ENCODE results near the gene EBLN1.
"Not testable (repeated sequence)": the region's sequence is repeated elsewhere in the genome, so short reads cannot be mapped to it uniquely, and the experiment has no call there.

EBLN1 gene

GRCh38 chr10:22218448-22218847, 633 bp upstream of the EBLN1 start:
- Histone ChIP-seq H3K4me2 (ENCODE audit: low read length, poor library complexity, severe bottlenecking) (no peak overlapping the region), H3K4ac (ENCODE audit: low read depth in 1 of 2, low read length in 2 of 2) (no peak overlapping the region), H2BK120ac (ENCODE audit: low read depth, low read length) (no peak overlapping the region), H4K91ac (ENCODE audit: low read length) (no peak overlapping the region), H3K36me3 (ENCODE audit: control insufficient read depth in 1 of 2, insufficient read depth in 2 of 2, low read depth in 1 of 2, low read length in 2 of 2) (no peaks in the 10 kb centered on the region), H3K14ac (ENCODE audit: low read length in 2 of 2) (no peak overlapping the region), H2BK15ac (ENCODE audit: low read depth, poor library complexity, severe bottlenecking) (no peak overlapping the region), H3K79me1 (replicated peaks; ENCODE audit: low read length, poor library complexity, severe bottlenecking) (no peaks in the 10 kb centered on the region), H3K9me3 (ENCODE audit: control insufficient read depth, low read length) (no peaks in the 10 kb centered on the region), H3K4me1 (ENCODE audit: control insufficient read depth, insufficient read depth, low read depth, low read length) (no peaks in the 10 kb centered on the region), H3K27me3 (ENCODE audit: control insufficient read depth in 1 of 2, insufficient read depth in 1 of 2, low read length in 2 of 2) (no peaks in the 10 kb centered on the region), H2AFZ (ENCODE audit: low read depth, low read length) (no peak overlapping the region), H3K23ac (ENCODE audit: low read length in 2 of 2) (no peak overlapping the region), H3K4me3 (ENCODE audit: insufficient read depth in 1 of 2, low read depth in 1 of 2, low read length in 2 of 2) (no peak overlapping the region), H3K9ac (ENCODE audit: low read length) (no peak overlapping the region), H4K8ac (ENCODE audit: low read length) (no peak overlapping the region), H3K27ac (ENCODE audit: low read length, poor library complexity, severe bottlenecking) (no peak overlapping the region), H2BK12ac (ENCODE audit: low read length in 2 of 2) (no peak overlapping the region), H3K18ac (ENCODE audit: low read depth in 1 of 2, low read length in 2 of 2) (no peak overlapping the region), H2AK5ac (ENCODE audit: low read length, severe bottlenecking) (no peak overlapping the region), H2BK5ac (ENCODE audit: low read depth, low read length, poor library complexity, severe bottlenecking) (no peak overlapping the region)
- WGBS: 93% methylated on average over 2 of the region's 2 CpGs
- no peak for DNase-seq

GRCh38 chr10:22217084-22217483, 731 bp downstream of the EBLN1 start:
- H3K18ac ChIP-seq (ENCODE audit: low read depth in 1 of 2, low read length in 2 of 2); H2BK15ac ChIP-seq (ENCODE audit: low read depth, poor library complexity, severe bottlenecking); H3K79me1 ChIP-seq (replicated peaks; ENCODE audit: low read length, poor library complexity, severe bottlenecking); H3K14ac ChIP-seq (ENCODE audit: low read length in 2 of 2); H2BK12ac ChIP-seq (ENCODE audit: low read length in 2 of 2); H3K4me1 ChIP-seq (ENCODE audit: control insufficient read depth, insufficient read depth, low read depth, low read length); H2AK5ac ChIP-seq (ENCODE audit: low read length, severe bottlenecking); H3K36me3 ChIP-seq (ENCODE audit: control insufficient read depth in 1 of 2, insufficient read depth in 2 of 2, low read depth in 1 of 2, low read length in 2 of 2); H2AFZ ChIP-seq (ENCODE audit: low read depth, low read length); H3K4ac ChIP-seq (ENCODE audit: low read depth in 1 of 2, low read length in 2 of 2); H4K91ac ChIP-seq (ENCODE audit: low read length); H3K9ac ChIP-seq (ENCODE audit: low read length); H3K27me3 ChIP-seq (ENCODE audit: control insufficient read depth in 1 of 2, insufficient read depth in 1 of 2, low read length in 2 of 2); H3K4me3 ChIP-seq (ENCODE audit: insufficient read depth in 1 of 2, low read depth in 1 of 2, low read length in 2 of 2); H3K23ac ChIP-seq (ENCODE audit: low read length in 2 of 2); DNase-seq; H3K27ac ChIP-seq (ENCODE audit: low read length, poor library complexity, severe bottlenecking); H3K9me3 ChIP-seq (ENCODE audit: control insufficient read depth, low read length); H2BK5ac ChIP-seq (ENCODE audit: low read depth, low read length, poor library complexity, severe bottlenecking); H4K8ac ChIP-seq (ENCODE audit: low read length); H3K4me2 ChIP-seq (ENCODE audit: low read length, poor library complexity, severe bottlenecking); H2BK120ac ChIP-seq (ENCODE audit: low read depth, low read length): not testable (repeated sequence)
- 95% methylated on average over 3 of the region's 5 CpGs for WGBS

- Histone ChIP-seq H3K36me3 (ENCODE audit: control insufficient read depth in 1 of 2, insufficient read depth in 2 of 2, low read depth in 1 of 2, low read length in 2 of 2) (no peaks in the 10 kb centered on the region), H3K9me3 (ENCODE audit: control insufficient read depth, low read length) (no peaks in the 10 kb centered on the region), H2BK15ac (ENCODE audit: low read depth, poor library complexity, severe bottlenecking) (no peak overlapping the region), H2BK120ac (ENCODE audit: low read depth, low read length) (no peak overlapping the region), H3K14ac (ENCODE audit: low read length in 2 of 2) (no peak overlapping the region), H4K8ac (ENCODE audit: low read length) (no peak overlapping the region), H3K4ac (ENCODE audit: low read depth in 1 of 2, low read length in 2 of 2) (no peak overlapping the region), H3K27ac (ENCODE audit: low read length, poor library complexity, severe bottlenecking) (no peak overlapping the region), H4K91ac (ENCODE audit: low read length) (no peak overlapping the region), H3K23ac (ENCODE audit: low read length in 2 of 2) (no peak overlapping the region), H2BK5ac (ENCODE audit: low read depth, low read length, poor library complexity, severe bottlenecking) (no peak overlapping the region), H3K9ac (ENCODE audit: low read length) (no peak overlapping the region), H3K79me1 (replicated peaks; ENCODE audit: low read length, poor library complexity, severe bottlenecking) (no peaks in the 10 kb centered on the region), H3K4me1 (ENCODE audit: control insufficient read depth, insufficient read depth, low read depth, low read length) (no peaks in the 10 kb centered on the region), H3K4me3 (ENCODE audit: insufficient read depth in 1 of 2, low read depth in 1 of 2, low read length in 2 of 2) (no peak overlapping the region), H2AFZ (ENCODE audit: low read depth, low read length) (no peak overlapping the region), H2AK5ac (ENCODE audit: low read length, severe bottlenecking) (no peak overlapping the region), H3K18ac (ENCODE audit: low read depth in 1 of 2, low read length in 2 of 2) (no peak overlapping the region), H2BK12ac (ENCODE audit: low read length in 2 of 2) (no peak overlapping the region), H3K4me2 (ENCODE audit: low read length, poor library complexity, severe bottlenecking) (no peak overlapping the region), H3K27me3 (ENCODE audit: control insufficient read depth in 1 of 2, insufficient read depth in 1 of 2, low read length in 2 of 2) (no peaks in the 10 kb centered on the region)
- WGBS: 87% methylated on average over 5 of the region's 5 CpGs
- DNase-seq: no peak
These were observed 7.5 kb downstream of the EBLN1 start for GRCh38 chr10:22210267-22210666.

- no peak overlapping the region for H3K18ac ChIP-seq (ENCODE audit: low read depth in 1 of 2, low read length in 2 of 2)
- H2AK5ac ChIP-seq (ENCODE audit: low read length, severe bottlenecking): no peak overlapping the region
- H3K4me2 ChIP-seq (ENCODE audit: low read length, poor library complexity, severe bottlenecking): no peak overlapping the region
- H3K27ac ChIP-seq (ENCODE audit: low read length, poor library complexity, severe bottlenecking): no peak overlapping the region
- no peak overlapping the region for H2BK5ac ChIP-seq (ENCODE audit: low read depth, low read length, poor library complexity, severe bottlenecking)
- no peak overlapping the region for H4K8ac ChIP-seq (ENCODE audit: low read length)
- H3K14ac ChIP-seq (ENCODE audit: low read length in 2 of 2): no peak overlapping the region
- no peak overlapping the region for H2BK12ac ChIP-seq (ENCODE audit: low read length in 2 of 2)
- H3K79me1 ChIP-seq (replicated peaks; ENCODE audit: low read length, poor library complexity, severe bottlenecking): no peaks in the 10 kb centered on the region
- H2AFZ ChIP-seq (ENCODE audit: low read depth, low read length): no peak overlapping the region
- no peak overlapping the region for H3K4ac ChIP-seq (ENCODE audit: low read depth in 1 of 2, low read length in 2 of 2)
- H4K91ac ChIP-seq (ENCODE audit: low read length): no peak overlapping the region
- 22% methylated on average over 1 of the region's 2 CpGs for WGBS
- H3K27me3 ChIP-seq (ENCODE audit: control insufficient read depth in 1 of 2, insufficient read depth in 1 of 2, low read length in 2 of 2): no peaks in the 10 kb centered on the region
- H3K23ac ChIP-seq (ENCODE audit: low read length in 2 of 2): no peak overlapping the region
- H3K9me3 ChIP-seq (ENCODE audit: control insufficient read depth, low read length): no peaks in the 10 kb centered on the region
- no peak overlapping the region for H2BK15ac ChIP-seq (ENCODE audit: low read depth, poor library complexity, severe bottlenecking)
- H2BK120ac ChIP-seq (ENCODE audit: low read depth, low read length): no peak overlapping the region
- H3K36me3 ChIP-seq (ENCODE audit: control insufficient read depth in 1 of 2, insufficient read depth in 2 of 2, low read depth in 1 of 2, low read length in 2 of 2): no peaks in the 10 kb centered on the region
- H3K4me3 ChIP-seq (ENCODE audit: insufficient read depth in 1 of 2, low read depth in 1 of 2, low read length in 2 of 2): no peak overlapping the region
- no peaks in the 10 kb centered on the region for H3K4me1 ChIP-seq (ENCODE audit: control insufficient read depth, insufficient read depth, low read depth, low read length)
- DNase-seq: no peak
- no peak overlapping the region for H3K9ac ChIP-seq (ENCODE audit: low read length)
These were observed 23.9 kb downstream of the EBLN1 start for GRCh38 chr10:22193945-22194344.

Data from mesenchymal stem cell (in vitro differentiated cells and primary cell).